ENCODE results near the gene HP1BP3.

Gene HP1BP3

DNA sequence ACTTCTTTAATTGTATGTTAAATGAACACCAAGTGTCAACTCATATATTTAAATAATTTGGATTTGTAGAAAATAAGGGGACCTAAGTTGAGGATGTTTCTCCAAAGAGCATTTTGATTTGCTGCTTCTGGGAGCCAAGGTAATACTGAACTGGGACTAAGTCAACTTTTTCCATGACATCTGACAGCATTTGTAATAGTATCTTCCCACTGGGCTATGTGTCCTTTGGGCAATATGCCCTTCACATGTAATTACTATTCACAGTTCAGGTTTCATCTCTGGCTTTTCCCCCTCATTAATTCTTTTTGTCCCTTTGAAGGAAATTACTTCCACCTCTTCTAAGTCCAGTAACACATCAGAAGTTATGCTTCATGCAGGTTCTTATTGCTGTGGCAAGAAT, 36.7 kb upstream of the HP1BP3 start:
- Histone ChIP-seq H3K4me3 (replicated peaks; ENCODE audit: insufficient read depth, low read length) (no peak overlapping the region), H3K27me3 (ENCODE audit: insufficient read depth, poor library complexity, severe bottlenecking) (no peaks in the 10 kb centered on the region), H3K27ac (replicated peaks) (no peak overlapping the region)
- DNase-seq (ENCODE audit: low read depth in 1 of 2, low spot score in 1 of 2) = no peak
- no peak for TF ChIP-seq SPI1 (IDR thresholded peaks at IDR 0.05; ENCODE audit: borderline replicate concordance, low read depth)
- TF ChIP-seq, protein P1, sequence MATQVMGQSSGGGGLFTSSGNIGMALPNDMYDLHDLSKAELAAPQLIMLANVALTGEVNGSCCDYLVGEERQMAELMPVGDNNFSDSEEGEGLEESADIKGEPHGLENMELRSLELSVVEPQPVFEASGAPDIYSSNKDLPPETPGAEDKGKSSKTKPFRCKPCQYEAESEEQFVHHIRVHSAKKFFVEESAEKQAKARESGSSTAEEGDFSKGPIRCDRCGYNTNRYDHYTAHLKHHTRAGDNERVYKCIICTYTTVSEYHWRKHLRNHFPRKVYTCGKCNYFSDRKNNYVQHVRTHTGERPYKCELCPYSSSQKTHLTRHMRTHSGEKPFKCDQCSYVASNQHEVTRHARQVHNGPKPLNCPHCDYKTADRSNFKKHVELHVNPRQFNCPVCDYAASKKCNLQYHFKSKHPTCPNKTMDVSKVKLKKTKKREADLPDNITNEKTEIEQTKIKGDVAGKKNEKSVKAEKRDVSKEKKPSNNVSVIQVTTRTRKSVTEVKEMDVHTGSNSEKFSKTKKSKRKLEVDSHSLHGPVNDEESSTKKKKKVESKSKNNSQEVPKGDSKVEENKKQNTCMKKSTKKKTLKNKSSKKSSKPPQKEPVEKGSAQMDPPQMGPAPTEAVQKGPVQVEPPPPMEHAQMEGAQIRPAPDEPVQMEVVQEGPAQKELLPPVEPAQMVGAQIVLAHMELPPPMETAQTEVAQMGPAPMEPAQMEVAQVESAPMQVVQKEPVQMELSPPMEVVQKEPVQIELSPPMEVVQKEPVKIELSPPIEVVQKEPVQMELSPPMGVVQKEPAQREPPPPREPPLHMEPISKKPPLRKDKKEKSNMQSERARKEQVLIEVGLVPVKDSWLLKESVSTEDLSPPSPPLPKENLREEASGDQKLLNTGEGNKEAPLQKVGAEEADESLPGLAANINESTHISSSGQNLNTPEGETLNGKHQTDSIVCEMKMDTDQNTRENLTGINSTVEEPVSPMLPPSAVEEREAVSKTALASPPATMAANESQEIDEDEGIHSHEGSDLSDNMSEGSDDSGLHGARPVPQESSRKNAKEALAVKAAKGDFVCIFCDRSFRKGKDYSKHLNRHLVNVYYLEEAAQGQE (IDR thresholded peaks at IDR 0.05; ENCODE audit: insufficient replicate concordance, low read depth) = no peak
- TF ChIP-seq POLR2AphosphoS5 (IDR thresholded peaks at IDR 0.05; ENCODE audit: low read depth) = no peak
- TF ChIP-seq CTCF (IDR thresholded peaks at IDR 0.05; ENCODE audit: insufficient read depth, low read length) = no peak

- H3K27ac ChIP-seq (replicated peaks) = no peak overlapping the region
Measured at GRCh38 chr1:20821466-20821865, 34.4 kb upstream of the HP1BP3 start.

GRCh38 chr1:20819818-20820217, 32.7 kb upstream of the HP1BP3 start:
- Histone ChIP-seq H3K27me3 (ENCODE audit: insufficient read depth, poor library complexity, severe bottlenecking) (no peaks in the 10 kb centered on the region), H3K4me3 (replicated peaks; ENCODE audit: insufficient read depth, low read length) (no peak overlapping the region), H3K27ac (replicated peaks) (no peak overlapping the region)
- no peak for TF ChIP-seq SPI1 (IDR thresholded peaks at IDR 0.05; ENCODE audit: borderline replicate concordance, low read depth)
- TF ChIP-seq, protein P1 (IDR thresholded peaks at IDR 0.05; ENCODE audit: insufficient replicate concordance, low read depth) = no peak
- no peak for TF ChIP-seq GABPA (IDR thresholded peaks at IDR 0.05; ENCODE audit: low read depth)
- no peak for TF ChIP-seq POLR2AphosphoS5 (IDR thresholded peaks at IDR 0.05; ENCODE audit: low read depth)
- no peak for DNase-seq (ENCODE audit: low read depth in 1 of 2, low spot score in 1 of 2)

More at GRCh38 chr1:20821466-20821865, 34.4 kb upstream of the HP1BP3 start:
- no peaks in the 10 kb centered on the region for H3K27me3 ChIP-seq (ENCODE audit: insufficient read depth, poor library complexity, severe bottlenecking)
- DNase-seq (ENCODE audit: low read depth in 1 of 2, low spot score in 1 of 2) = no peak
- H3K4me3 ChIP-seq (replicated peaks; ENCODE audit: insufficient read depth, low read length) = no peak overlapping the region
- TF ChIP-seq GABPA (IDR thresholded peaks at IDR 0.05; ENCODE audit: low read depth) = no peak
- TF ChIP-seq POLR2AphosphoS5 (IDR thresholded peaks at IDR 0.05; ENCODE audit: low read depth) = no peak
- TF ChIP-seq, protein P1 (IDR thresholded peaks at IDR 0.05; ENCODE audit: insufficient replicate concordance, low read depth) = no peak
- no peak for TF ChIP-seq SPI1 (IDR thresholded peaks at IDR 0.05; ENCODE audit: borderline replicate concordance, low read depth)
- TF ChIP-seq CTCF (IDR thresholded peaks at IDR 0.05; ENCODE audit: insufficient read depth, low read length) = no peak

GRCh38 chr1:20814534-20814871, 27.4 kb upstream of the HP1BP3 start:
- TF ChIP-seq GABPA (IDR thresholded peaks at IDR 0.05; ENCODE audit: low read depth) (no peak), POLR2AphosphoS5 (IDR thresholded peaks at IDR 0.05; ENCODE audit: low read depth) (no peak), SPI1 (IDR thresholded peaks at IDR 0.05; ENCODE audit: borderline replicate concordance, low read depth) (no peak), CTCF (IDR thresholded peaks at IDR 0.05; ENCODE audit: insufficient read depth, low read length) (no peak)
- TF ChIP-seq, protein P1 (IDR thresholded peaks at IDR 0.05; ENCODE audit: insufficient replicate concordance, low read depth) = no peak
- Histone ChIP-seq H3K4me3 (replicated peaks; ENCODE audit: insufficient read depth, low read length) (no peak overlapping the region), H3K27me3 (ENCODE audit: insufficient read depth, poor library complexity, severe bottlenecking) (no peaks in the 10 kb centered on the region), H3K27ac (replicated peaks) (no peak overlapping the region)
- no peak for DNase-seq (ENCODE audit: low read depth in 1 of 2, low spot score in 1 of 2)

Data from HL-60 (cell line).